GM23338 (cell line): ENCODE data around the gene SIVA1.

Experiments
- EZH2 ChIP-seq: fragments of 200-600 bp; sonication (generic); IDR thresholded peaks from one replicate; pipeline ENCODE4 v1.8.0; 2017; ENCODE audit warnings: antibody characterized with exemption, mild to moderate bottlenecking, low read depth; ENCODE audit not compliant: unreplicated experiment
- NANOG ChIP-seq: IDR thresholded peaks from 2 replicates; pipeline ENCODE4 v1.6.1; 2016; ENCODE audit warnings: antibody characterized with exemption, borderline replicate concordance
- POLR2AphosphoS5 ChIP-seq: IDR thresholded peaks from 2 replicates; pipeline ENCODE4 v1.6.1; 2016; ENCODE audit warnings: antibody characterized with exemption, low read depth
- TF ChIP-seq, protein P1 (sequence below), 2 experiments: fragments of 200-600 bp in 1 of 2; sonication (generic) in 1 of 2; conservative IDR thresholded peaks; 2 replicates each; pipeline versions ENCODE4 v1.5.1 to v1.6.1; 2016 to 2017; ENCODE audit warnings: antibody characterized with exemption in 2 of 2, low read depth in 2 of 2, mild to moderate bottlenecking in 2 of 2, moderate library complexity in 1 of 2
- TF ChIP-seq, protein P2 (sequence below): fragments of 250-450 bp; sonication (Bioruptor Pico); IDR thresholded peaks from 2 replicates; pipeline ENCODE4 v1.5.0; 2020; ENCODE audit warnings: mild to moderate bottlenecking, moderate library complexity
- TF ChIP-seq, protein P3 (sequence below): IDR thresholded peaks from one replicate; pipeline ENCODE4 v1.6.1; 2018; ENCODE audit warnings: antibody characterized with exemption; ENCODE audit not compliant: unreplicated experiment

DNA sequence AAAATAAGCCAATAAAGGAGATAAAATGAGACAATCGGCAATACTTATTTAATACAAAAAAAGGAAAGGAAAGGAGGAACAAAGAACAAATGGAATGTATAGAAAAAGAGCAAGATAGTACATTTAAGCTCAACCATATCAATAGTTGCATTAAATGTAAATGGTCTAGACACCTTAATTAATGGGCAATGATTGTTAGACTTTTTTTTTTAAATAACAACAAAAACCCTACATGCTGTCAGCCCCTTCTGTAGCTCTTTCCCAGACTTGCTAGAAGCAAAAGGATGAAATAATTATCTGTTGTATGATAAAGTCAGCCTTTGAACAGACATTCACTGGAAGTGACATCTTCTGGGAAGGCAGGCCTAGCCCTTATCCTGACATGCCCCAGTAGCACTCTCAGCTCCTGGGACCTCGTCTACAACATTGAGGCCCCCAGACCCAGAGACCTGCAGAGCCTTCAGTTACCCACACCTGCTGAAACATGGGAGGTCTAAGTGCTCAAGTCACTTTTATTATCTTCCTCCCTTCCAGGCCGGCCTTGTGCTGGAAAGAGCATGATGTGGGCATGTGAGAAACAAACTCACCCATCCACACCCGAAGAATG lies 13.4 kb downstream of the SIVA1 start:
- TF ChIP-seq, protein P1, sequence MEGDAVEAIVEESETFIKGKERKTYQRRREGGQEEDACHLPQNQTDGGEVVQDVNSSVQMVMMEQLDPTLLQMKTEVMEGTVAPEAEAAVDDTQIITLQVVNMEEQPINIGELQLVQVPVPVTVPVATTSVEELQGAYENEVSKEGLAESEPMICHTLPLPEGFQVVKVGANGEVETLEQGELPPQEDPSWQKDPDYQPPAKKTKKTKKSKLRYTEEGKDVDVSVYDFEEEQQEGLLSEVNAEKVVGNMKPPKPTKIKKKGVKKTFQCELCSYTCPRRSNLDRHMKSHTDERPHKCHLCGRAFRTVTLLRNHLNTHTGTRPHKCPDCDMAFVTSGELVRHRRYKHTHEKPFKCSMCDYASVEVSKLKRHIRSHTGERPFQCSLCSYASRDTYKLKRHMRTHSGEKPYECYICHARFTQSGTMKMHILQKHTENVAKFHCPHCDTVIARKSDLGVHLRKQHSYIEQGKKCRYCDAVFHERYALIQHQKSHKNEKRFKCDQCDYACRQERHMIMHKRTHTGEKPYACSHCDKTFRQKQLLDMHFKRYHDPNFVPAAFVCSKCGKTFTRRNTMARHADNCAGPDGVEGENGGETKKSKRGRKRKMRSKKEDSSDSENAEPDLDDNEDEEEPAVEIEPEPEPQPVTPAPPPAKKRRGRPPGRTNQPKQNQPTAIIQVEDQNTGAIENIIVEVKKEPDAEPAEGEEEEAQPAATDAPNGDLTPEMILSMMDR (conservative IDR thresholded peaks at IDR 0.05; ENCODE audit: low read depth in 2 of 2): no peak
- TF ChIP-seq, protein P2, sequence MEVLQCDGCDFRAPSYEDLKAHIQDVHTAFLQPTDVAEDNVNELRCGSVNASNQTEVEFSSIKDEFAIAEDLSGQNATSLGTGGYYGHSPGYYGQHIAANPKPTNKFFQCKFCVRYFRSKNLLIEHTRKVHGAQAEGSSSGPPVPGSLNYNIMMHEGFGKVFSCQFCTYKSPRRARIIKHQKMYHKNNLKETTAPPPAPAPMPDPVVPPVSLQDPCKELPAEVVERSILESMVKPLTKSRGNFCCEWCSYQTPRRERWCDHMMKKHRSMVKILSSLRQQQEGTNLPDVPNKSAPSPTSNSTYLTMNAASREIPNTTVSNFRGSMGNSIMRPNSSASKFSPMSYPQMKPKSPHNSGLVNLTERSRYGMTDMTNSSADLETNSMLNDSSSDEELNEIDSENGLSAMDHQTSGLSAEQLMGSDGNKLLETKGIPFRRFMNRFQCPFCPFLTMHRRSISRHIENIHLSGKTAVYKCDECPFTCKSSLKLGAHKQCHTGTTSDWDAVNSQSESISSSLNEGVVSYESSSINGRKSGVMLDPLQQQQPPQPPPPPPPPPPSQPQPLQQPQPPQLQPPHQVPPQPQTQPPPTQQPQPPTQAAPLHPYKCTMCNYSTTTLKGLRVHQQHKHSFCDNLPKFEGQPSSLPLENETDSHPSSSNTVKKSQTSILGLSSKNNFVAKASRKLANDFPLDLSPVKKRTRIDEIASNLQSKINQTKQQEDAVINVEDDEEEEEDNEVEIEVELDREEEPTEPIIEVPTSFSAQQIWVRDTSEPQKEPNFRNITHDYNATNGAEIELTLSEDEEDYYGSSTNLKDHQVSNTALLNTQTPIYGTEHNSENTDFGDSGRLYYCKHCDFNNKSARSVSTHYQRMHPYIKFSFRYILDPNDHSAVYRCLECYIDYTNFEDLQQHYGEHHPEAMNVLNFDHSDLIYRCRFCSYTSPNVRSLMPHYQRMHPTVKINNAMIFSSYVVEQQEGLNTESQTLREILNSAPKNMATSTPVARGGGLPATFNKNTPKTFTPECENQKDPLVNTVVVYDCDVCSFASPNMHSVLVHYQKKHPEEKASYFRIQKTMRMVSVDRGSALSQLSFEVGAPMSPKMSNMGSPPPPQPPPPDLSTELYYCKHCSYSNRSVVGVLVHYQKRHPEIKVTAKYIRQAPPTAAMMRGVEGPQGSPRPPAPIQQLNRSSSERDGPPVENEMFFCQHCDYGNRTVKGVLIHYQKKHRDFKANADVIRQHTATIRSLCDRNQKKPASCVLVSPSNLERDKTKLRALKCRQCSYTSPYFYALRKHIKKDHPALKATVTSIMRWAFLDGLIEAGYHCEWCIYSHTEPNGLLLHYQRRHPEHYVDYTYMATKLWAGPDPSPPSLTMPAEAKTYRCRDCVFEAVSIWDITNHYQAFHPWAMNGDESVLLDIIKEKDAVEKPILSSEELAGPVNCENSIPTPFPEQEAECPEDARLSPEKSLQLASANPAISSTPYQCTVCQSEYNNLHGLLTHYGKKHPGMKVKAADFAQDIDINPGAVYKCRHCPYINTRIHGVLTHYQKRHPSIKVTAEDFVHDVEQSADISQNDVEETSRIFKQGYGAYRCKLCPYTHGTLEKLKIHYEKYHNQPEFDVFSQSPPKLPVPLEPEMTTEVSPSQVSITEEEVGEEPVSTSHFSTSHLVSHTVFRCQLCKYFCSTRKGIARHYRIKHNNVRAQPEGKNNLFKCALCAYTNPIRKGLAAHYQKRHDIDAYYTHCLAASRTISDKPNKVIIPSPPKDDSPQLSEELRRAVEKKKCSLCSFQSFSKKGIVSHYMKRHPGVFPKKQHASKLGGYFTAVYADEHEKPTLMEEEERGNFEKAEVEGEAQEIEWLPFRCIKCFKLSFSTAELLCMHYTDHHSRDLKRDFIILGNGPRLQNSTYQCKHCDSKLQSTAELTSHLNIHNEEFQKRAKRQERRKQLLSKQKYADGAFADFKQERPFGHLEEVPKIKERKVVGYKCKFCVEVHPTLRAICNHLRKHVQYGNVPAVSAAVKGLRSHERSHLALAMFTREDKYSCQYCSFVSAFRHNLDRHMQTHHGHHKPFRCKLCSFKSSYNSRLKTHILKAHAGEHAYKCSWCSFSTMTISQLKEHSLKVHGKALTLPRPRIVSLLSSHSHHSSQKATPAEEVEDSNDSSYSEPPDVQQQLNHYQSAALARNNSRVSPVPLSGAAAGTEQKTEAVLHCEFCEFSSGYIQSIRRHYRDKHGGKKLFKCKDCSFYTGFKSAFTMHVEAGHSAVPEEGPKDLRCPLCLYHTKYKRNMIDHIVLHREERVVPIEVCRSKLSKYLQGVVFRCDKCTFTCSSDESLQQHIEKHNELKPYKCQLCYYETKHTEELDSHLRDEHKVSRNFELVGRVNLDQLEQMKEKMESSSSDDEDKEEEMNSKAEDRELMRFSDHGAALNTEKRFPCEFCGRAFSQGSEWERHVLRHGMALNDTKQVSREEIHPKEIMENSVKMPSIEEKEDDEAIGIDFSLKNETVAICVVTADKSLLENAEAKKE (CRISPR knock-in tag): no peak
- TF ChIP-seq NANOG (no peak), EZH2 (no peak), POLR2AphosphoS5 (no peak)
- TF ChIP-seq, protein P3, sequence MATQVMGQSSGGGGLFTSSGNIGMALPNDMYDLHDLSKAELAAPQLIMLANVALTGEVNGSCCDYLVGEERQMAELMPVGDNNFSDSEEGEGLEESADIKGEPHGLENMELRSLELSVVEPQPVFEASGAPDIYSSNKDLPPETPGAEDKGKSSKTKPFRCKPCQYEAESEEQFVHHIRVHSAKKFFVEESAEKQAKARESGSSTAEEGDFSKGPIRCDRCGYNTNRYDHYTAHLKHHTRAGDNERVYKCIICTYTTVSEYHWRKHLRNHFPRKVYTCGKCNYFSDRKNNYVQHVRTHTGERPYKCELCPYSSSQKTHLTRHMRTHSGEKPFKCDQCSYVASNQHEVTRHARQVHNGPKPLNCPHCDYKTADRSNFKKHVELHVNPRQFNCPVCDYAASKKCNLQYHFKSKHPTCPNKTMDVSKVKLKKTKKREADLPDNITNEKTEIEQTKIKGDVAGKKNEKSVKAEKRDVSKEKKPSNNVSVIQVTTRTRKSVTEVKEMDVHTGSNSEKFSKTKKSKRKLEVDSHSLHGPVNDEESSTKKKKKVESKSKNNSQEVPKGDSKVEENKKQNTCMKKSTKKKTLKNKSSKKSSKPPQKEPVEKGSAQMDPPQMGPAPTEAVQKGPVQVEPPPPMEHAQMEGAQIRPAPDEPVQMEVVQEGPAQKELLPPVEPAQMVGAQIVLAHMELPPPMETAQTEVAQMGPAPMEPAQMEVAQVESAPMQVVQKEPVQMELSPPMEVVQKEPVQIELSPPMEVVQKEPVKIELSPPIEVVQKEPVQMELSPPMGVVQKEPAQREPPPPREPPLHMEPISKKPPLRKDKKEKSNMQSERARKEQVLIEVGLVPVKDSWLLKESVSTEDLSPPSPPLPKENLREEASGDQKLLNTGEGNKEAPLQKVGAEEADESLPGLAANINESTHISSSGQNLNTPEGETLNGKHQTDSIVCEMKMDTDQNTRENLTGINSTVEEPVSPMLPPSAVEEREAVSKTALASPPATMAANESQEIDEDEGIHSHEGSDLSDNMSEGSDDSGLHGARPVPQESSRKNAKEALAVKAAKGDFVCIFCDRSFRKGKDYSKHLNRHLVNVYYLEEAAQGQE: no peak
